CD4-positive, CD25-positive, alpha-beta regulatory T cell (primary cell): Measurements from ENCODE around the gene LITAFD. TPM values are rescaled to one million over a fixed set of nuclear protein-coding genes. Genes with fewer than 3 reads are reported as not detected.

Source experiments
- ATAC-seq, 2 donors: fragments of 150-1000 bp; cut with Tn5 transposase; one replicate each; pipeline ENCODE4 v1.10.0; 2021; ENCODE audit warnings: low read depth in 2 of 2, moderate number of reproducible peaks in 2 of 2, moderate library complexity in 1 of 2
- DNase-seq, 3 donors: peaks; one replicate each; pipeline versions ENCODE4 v3.0.0 to v3.0.0-alpha.2; 2012 to 2022; ENCODE audit warnings: mixed read lengths in 1 of 3
- H3K27ac ChIP-seq: one replicate; pipeline ENCODE4 v1.7.0; 2013; ENCODE audit warnings: mild to moderate bottlenecking, low read length; ENCODE audit not compliant: insufficient read depth, poor library complexity, severe bottlenecking
- H3K27me3 ChIP-seq: one replicate; pipeline ENCODE4 v1.7.0; 2013; ENCODE audit warnings: low read length; ENCODE audit not compliant: control insufficient read depth, insufficient read depth
- H3K36me3 ChIP-seq: one replicate; pipeline ENCODE4 v1.7.0; 2013; ENCODE audit warnings: mild to moderate bottlenecking, low read length, moderate library complexity; ENCODE audit not compliant: control insufficient read depth, insufficient read depth
- H3K4me1 ChIP-seq: 2 replicates; pipeline ENCODE4 v1.7.0; 2013; ENCODE audit warnings: mild to moderate bottlenecking, low read length; ENCODE audit not compliant: insufficient read depth, control insufficient read depth, poor library complexity, severe bottlenecking
- H3K4me3 ChIP-seq: one replicate; pipeline ENCODE4 v1.7.0; 2013; ENCODE audit warnings: low read depth, mild to moderate bottlenecking, low read length, moderate library complexity
- H3K9me3 ChIP-seq, 2 experiments: 1 replicate in 1 of 2; 2 replicates in 1 of 2; pipeline ENCODE4 v1.7.0; 2013; ENCODE audit warnings: low read length in 2 of 2, mild to moderate bottlenecking in 1 of 2, moderate library complexity in 1 of 2; ENCODE audit not compliant: control insufficient read depth in 2 of 2
- H3K27ac Mint-ChIP-seq, 3 donors: one replicate each; pipeline ENCODE4 v1.8.0; 2020 to 2022; ENCODE audit warnings: mild to moderate bottlenecking in 3 of 3, mixed read lengths in 3 of 3, moderate library complexity in 2 of 3
- H3K27me3 Mint-ChIP-seq: one replicate; pipeline ENCODE4 v1.8.0; 2022; ENCODE audit warnings: mild to moderate bottlenecking, mixed read lengths
- H3K36me3 Mint-ChIP-seq: one replicate; pipeline ENCODE4 v1.8.0; 2020; ENCODE audit warnings: mixed read lengths
- H3K4me1 Mint-ChIP-seq, 4 donors: one replicate each; pipeline ENCODE4 v1.8.0; 2020 to 2022; ENCODE audit warnings: mixed read lengths in 4 of 4, mild to moderate bottlenecking in 1 of 4
- H3K4me3 Mint-ChIP-seq, 4 donors: one replicate each; pipeline ENCODE4 v1.8.0; 2020 to 2022; ENCODE audit warnings: mild to moderate bottlenecking in 4 of 4, mixed read lengths in 4 of 4, moderate library complexity in 3 of 4
- H3K9me3 Mint-ChIP-seq, 7 donors: one replicate each; pipeline ENCODE4 v1.8.0; 2020 to 2022; ENCODE audit warnings: mixed read lengths in 7 of 7, mild to moderate bottlenecking in 3 of 7, moderate library complexity in 2 of 7
- polyA plus RNA-seq, 4 donors: library from polyadenylated mRNA; unstranded; fragments of 300-500 nt; fragmentation: Illumina TruSeq; gene quantifications; one replicate each; pipeline ENCODE4 v1.2.3, GENCODE V29; 2021
- total RNA-seq: library from RNA; stranded (reverse); gene quantifications from one replicate; pipeline ENCODE4 v1.2.3, GENCODE V29; 2022

The LITAFD gene
- total and polyA plus RNA-seq, 5 donors from 2014 or later = not detected

GRCh38 chr16:8924214-8924613 lies 42.1 kb downstream of the LITAFD start:
- H3K4me1 ChIP-seq = peaks cover 3% of the 10 kb centered on the region
- H3K27me3 Mint-ChIP-seq = no peaks in the 10 kb centered on the region
- DNase-seq = no peak
- H3K27ac ChIP-seq = no peak overlapping the region
- no peaks in the 10 kb centered on the region for H3K9me3 ChIP-seq
- no peaks in the 10 kb centered on the region for H3K27me3 ChIP-seq
- ATAC-seq = no peak
- peaks cover 45% of the 10 kb centered on the region for H3K36me3 Mint-ChIP-seq
- H3K4me3 Mint-ChIP-seq = no peak overlapping the region
- H3K36me3 ChIP-seq = peaks cover 81% of the 10 kb centered on the region
- peak overlapping the region; percentile 9 to 75 (median 38) for H3K27ac Mint-ChIP-seq
- H3K4me1 Mint-ChIP-seq = peaks cover 15 to 53% (median 43%) of the 10 kb centered on the region in 4 donors
- H3K4me3 ChIP-seq = no peak overlapping the region
- no peaks in the 10 kb centered on the region for H3K9me3 Mint-ChIP-seq

GRCh38 chr16:8925455-8925854 lies 43.3 kb downstream of the LITAFD start:
- H3K27me3 Mint-ChIP-seq = no peaks in the 10 kb centered on the region
- H3K36me3 Mint-ChIP-seq = peaks cover 42% of the 10 kb centered on the region
- peaks cover 3% of the 10 kb centered on the region for H3K4me1 ChIP-seq
- no peak overlapping the region for H3K4me3 Mint-ChIP-seq
- no peaks in the 10 kb centered on the region for H3K9me3 ChIP-seq
- no peak overlapping the region for H3K27ac ChIP-seq
- DNase-seq (no peak), ATAC-seq (no peak)
- no peak overlapping the region for H3K4me3 ChIP-seq
- no peaks in the 10 kb centered on the region for H3K27me3 ChIP-seq
- H3K27ac Mint-ChIP-seq = peak overlapping the region in 1 of 3 donors; percentile 57
- no peaks in the 10 kb centered on the region for H3K9me3 Mint-ChIP-seq
- peaks cover 15 to 43% (median 39%) of the 10 kb centered on the region in 4 donors for H3K4me1 Mint-ChIP-seq
- peaks cover 78% of the 10 kb centered on the region for H3K36me3 ChIP-seq

GRCh38 chr16:8926827-8927226 lies 44.7 kb downstream of the LITAFD start:
- Mint-ChIP-seq H3K27ac (no peak overlapping the region), H3K27me3 (no peaks in the 10 kb centered on the region), H3K4me3 (no peak overlapping the region), H3K9me3 (no peaks in the 10 kb centered on the region), H3K36me3 (peaks cover 35% of the 10 kb centered on the region), H3K4me1 (peaks cover 19 to 46% (median 38%) of the 10 kb centered on the region in 4 donors)
- peaks cover 3% of the 10 kb centered on the region for H3K4me1 ChIP-seq
- no peak overlapping the region for H3K27ac ChIP-seq
- H3K36me3 ChIP-seq = peaks cover 65% of the 10 kb centered on the region
- no peak overlapping the region for H3K4me3 ChIP-seq
- DNase-seq = no peak
- no peak for ATAC-seq
- no peaks in the 10 kb centered on the region for H3K27me3 ChIP-seq
- no peaks in the 10 kb centered on the region for H3K9me3 ChIP-seq

DNA sequence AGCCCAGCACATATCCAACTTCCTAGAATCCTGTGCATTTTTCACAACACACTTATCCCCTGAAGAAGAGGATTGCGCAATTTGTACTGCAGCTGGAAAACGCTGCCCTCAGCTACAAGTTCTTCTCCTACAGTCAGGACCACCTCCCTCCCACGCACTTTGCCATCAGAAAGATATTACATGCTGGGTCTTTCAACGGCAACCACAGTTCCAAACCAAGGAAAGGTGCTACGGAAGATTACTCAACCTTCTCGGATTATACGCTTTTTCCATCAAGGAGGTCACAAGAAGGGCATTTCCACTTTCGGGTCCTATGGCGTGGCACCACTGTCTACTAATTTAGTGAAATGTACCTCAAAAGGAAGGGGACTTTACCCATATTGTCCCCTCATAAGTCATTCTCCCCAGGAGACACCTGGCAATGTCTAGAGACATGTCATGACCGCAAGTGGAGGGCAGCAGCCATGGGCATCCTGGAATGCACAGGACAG lies 46.4 kb downstream of the LITAFD start:
- Histone ChIP-seq H3K27ac (no peak overlapping the region), H3K27me3 (no peaks in the 10 kb centered on the region), H3K36me3 (peaks cover 50% of the 10 kb centered on the region), H3K4me1 (peaks cover 5% of the 10 kb centered on the region), H3K9me3 (no peaks in the 10 kb centered on the region), H3K4me3 (no peak overlapping the region)
- H3K27ac Mint-ChIP-seq = no peak overlapping the region
- peaks cover 35% of the 10 kb centered on the region for H3K36me3 Mint-ChIP-seq
- H3K9me3 Mint-ChIP-seq = no peaks in the 10 kb centered on the region
- DNase-seq (no peak), ATAC-seq (no peak)
- no peak overlapping the region for H3K4me3 Mint-ChIP-seq
- H3K4me1 Mint-ChIP-seq = peaks cover 22 to 56% (median 49%) of the 10 kb centered on the region in 4 donors
- H3K27me3 Mint-ChIP-seq = no peaks in the 10 kb centered on the region

DNA sequence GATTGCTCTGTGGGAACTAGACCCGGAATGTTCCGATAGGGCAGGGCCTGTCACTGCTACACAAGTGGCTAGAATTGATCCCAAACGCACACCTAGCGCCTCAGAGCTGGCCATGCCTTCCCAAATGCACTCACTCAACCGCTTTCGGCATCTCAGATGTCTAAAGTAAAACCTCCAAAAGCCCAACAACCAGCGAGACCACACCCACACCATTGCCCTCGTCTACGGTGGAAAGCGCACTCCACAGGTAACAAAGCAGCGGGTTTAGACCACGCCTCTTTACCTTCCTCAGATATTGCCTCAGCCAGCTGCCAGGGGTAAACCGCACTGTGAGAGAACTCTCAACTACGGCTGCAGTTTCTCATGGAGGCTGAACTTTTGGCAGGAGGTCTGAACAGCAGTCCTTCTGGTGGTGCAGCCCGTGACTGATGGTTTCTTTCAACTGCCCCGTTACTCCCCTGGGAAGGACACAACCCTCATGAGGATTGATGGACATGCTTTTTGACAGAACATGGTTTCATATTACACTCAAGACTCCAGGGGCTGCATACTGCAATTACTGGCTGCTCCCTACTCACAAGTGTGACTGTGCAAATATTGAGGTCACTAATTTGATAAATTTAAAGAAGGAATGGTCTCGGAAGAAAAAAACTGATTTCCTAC lies 47.1 kb downstream of the LITAFD start:
- no peak for ATAC-seq
- Histone ChIP-seq H3K4me3 (no peak overlapping the region), H3K27ac (no peak overlapping the region), H3K4me1 (peaks cover 5% of the 10 kb centered on the region), H3K36me3 (peaks cover 43% of the 10 kb centered on the region), H3K9me3 (no peaks in the 10 kb centered on the region), H3K27me3 (no peaks in the 10 kb centered on the region)
- Mint-ChIP-seq H3K9me3 (no peaks in the 10 kb centered on the region), H3K4me1 (peaks cover 22 to 59% (median 51%) of the 10 kb centered on the region in 4 donors), H3K27me3 (no peaks in the 10 kb centered on the region), H3K36me3 (peaks cover 32% of the 10 kb centered on the region), H3K4me3 (no peak overlapping the region), H3K27ac (no peak overlapping the region)
- no peak for DNase-seq

DNA sequence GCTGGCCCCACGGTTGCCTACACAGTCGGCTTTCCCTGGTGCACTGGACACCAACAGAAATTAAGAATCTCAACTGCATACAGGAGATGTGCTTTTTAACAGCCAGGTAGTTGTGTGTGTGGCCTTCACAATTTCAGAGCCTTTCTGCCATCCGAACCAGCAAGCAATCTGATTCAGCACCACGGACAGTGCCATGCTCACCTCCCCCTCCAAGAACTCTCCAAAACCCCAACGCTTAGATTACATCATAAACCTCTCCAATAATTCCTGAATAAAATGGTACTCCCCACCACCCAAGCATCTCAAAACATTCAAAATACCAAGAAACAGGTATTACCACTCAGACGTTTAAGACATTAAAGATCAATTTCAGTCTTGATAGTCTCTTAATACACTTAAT lies 49.7 kb downstream of the LITAFD start:
- Mint-ChIP-seq H3K36me3 (peaks cover 20% of the 10 kb centered on the region), H3K9me3 (no peaks in the 10 kb centered on the region), H3K27ac (peak overlapping the region in 1 of 3 donors; percentile 48), H3K4me1 (peaks cover 27 to 74% (median 58%) of the 10 kb centered on the region in 4 donors), H3K4me3 (peak overlapping the region in 1 of 4 donors; percentile 29), H3K27me3 (no peaks in the 10 kb centered on the region)
- Histone ChIP-seq H3K4me1 (peaks cover 25% of the 10 kb centered on the region), H3K4me3 (no peak overlapping the region), H3K36me3 (peaks cover 23% of the 10 kb centered on the region), H3K9me3 (no peaks in the 10 kb centered on the region), H3K27ac (no peak overlapping the region), H3K27me3 (no peaks in the 10 kb centered on the region)
- peak; percentile 16 to 54 (median 50) for DNase-seq
- no peak for ATAC-seq

GRCh38 chr16:8934601-8935000 lies 52.5 kb downstream of the LITAFD start:
- no peak for ATAC-seq
- Histone ChIP-seq H3K36me3 (peaks cover 6% of the 10 kb centered on the region), H3K4me1 (peaks cover 44% of the 10 kb centered on the region), H3K27me3 (no peaks in the 10 kb centered on the region), H3K9me3 (no peaks in the 10 kb centered on the region), H3K27ac (no peak overlapping the region), H3K4me3 (no peak overlapping the region)
- no peaks in the 10 kb centered on the region for H3K27me3 Mint-ChIP-seq
- H3K27ac Mint-ChIP-seq = no peak overlapping the region
- H3K9me3 Mint-ChIP-seq = no peaks in the 10 kb centered on the region
- H3K4me1 Mint-ChIP-seq = peaks cover 35 to 87% (median 65%) of the 10 kb centered on the region in 4 donors
- H3K4me3 Mint-ChIP-seq = peak overlapping the region in 1 of 4 donors; percentile 15
- peaks cover 3% of the 10 kb centered on the region for H3K36me3 Mint-ChIP-seq
- no peak for DNase-seq
